ENCODE results near the gene TRIM31.

GRCh38 chr6:30135757-30136156 is 22.9 kb upstream of the TRIM31 start, which contains the start of gene TRIM40:
- TF ChIP-seq FOXM1 (IDR thresholded peaks at IDR 0.05; ENCODE audit: borderline replicate concordance, low read depth) = no peak
- TF ChIP-seq CEBPB (IDR thresholded peaks at IDR 0.05) = no peak
- TF ChIP-seq, protein P1, sequence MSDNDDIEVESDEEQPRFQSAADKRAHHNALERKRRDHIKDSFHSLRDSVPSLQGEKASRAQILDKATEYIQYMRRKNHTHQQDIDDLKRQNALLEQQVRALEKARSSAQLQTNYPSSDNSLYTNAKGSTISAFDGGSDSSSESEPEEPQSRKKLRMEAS (IDR thresholded peaks at IDR 0.05) = no peak
- TF ChIP-seq EGR1 (IDR thresholded peaks at IDR 0.05) = no peak
- no peak for TF ChIP-seq TCF12 (IDR thresholded peaks at IDR 0.05; ENCODE audit: low read depth)
- TF ChIP-seq, protein P2, sequence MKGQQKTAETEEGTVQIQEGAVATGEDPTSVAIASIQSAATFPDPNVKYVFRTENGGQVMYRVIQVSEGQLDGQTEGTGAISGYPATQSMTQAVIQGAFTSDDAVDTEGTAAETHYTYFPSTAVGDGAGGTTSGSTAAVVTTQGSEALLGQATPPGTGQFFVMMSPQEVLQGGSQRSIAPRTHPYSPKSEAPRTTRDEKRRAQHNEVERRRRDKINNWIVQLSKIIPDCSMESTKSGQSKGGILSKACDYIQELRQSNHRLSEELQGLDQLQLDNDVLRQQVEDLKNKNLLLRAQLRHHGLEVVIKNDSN (IDR thresholded peaks at IDR 0.05) = no peak
- TF ChIP-seq CREB1 (IDR thresholded peaks at IDR 0.05; ENCODE audit: low read depth) = no peak
- no peak for TF ChIP-seq REST (IDR thresholded peaks at IDR 0.05; ENCODE audit: low read depth)
- no peak for TF ChIP-seq TAF1 (IDR thresholded peaks at IDR 0.05; ENCODE audit: low read depth)
- TF ChIP-seq RAD21 (IDR thresholded peaks at IDR 0.05; ENCODE audit: low read depth) = no peak
